ENCODE data around the gene TMPRSS4. TPM values are rescaled to one million over a fixed set of nuclear protein-coding genes. Genes with fewer than 3 reads are reported as not detected.

The TMPRSS4 gene
- total RNA-seq (2014; rRNA removed; shearing (Covaris generic)): not detected in 2 replicates

DNA sequence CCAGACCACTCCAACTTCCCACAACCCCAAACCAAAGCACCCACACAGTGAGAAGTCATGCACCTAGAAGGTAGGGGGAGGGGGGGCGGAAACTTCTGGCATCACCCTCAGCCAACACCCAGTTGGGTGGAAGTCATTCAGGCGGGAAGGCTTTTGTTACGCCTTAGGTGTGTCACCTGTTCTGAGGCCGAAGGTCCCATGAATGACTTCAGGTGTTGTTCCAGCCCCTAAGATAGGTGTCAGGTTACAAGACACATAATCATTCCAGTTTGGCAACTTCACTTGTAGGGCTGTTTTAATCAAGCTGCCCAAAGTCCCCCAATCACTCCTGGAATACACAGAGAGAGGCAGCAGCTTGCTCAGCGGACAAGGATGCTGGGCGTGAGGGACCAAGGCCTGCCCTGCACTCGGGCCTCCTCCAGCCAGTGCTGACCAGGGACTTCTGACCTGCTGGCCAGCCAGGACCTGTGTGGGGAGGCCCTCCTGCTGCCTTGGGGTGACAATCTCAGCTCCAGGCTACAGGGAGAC is at the start of gene TMPRSS4:
TSS of gene TMPRSS4 (plus strand) at position 325 of the 528 bp plus-strand sequence. CDS start 225 bp downstream, outside the sequence.
- DNase-seq (ENCODE audit: low spot score): no peak

GRCh38 chr11:118027694-118028093 is 49.2 kb upstream of the TMPRSS4 start:
- DNase-seq (ENCODE audit: low spot score): no peak

- DNase-seq (ENCODE audit: low spot score): no peak
These were observed 48.3 kb upstream of the TMPRSS4 start for GRCh38 chr11:118028626-118029025.

GRCh38 chr11:118033443-118033842 is 43.4 kb upstream of the TMPRSS4 start:
- DNase-seq (ENCODE audit: low spot score): no peak

- no peak for DNase-seq (ENCODE audit: low spot score)
These were observed 34.7 kb upstream of the TMPRSS4 start for GRCh38 chr11:118042141-118042540.

DNA sequence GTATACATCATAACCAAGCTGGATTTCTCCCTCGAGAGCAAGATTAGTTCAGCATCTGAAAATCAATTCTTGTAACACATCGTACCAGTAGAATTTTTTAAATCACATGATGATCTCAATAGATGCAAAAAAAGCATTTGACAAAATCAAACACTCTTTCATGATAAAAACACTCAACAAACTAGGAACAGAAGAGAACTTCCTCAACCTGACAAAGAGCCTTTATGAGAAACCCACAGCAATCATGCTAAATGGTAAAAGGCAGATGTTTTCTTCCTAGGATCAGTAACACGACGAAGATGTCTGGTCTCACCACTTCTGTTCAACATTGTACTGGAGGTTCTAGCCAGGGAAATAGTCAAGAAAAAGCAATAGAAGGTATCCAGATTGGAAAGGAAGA is 34.1 kb upstream of the TMPRSS4 start:
- no peak for DNase-seq (ENCODE audit: low spot score)

DNA sequence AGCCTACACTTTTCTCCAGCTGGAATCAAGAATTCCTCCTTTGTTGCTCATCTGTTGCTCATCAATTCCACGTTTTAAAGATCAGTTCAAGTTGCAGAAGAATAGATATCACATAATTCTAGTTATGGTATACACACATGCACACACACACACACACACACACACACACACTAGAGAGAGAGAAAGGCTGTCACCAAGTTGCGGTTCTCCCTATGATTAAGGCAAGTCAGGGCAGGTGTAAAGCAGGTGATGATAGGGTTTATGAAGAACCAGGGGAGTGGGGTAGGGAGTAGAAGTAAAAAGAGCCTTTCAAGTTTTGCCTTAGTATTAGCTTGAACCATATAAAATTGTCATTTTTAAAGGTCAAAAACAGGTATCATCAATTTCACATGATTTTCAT is 31.7 kb upstream of the TMPRSS4 start:
- DNase-seq (ENCODE audit: low spot score): no peak

GRCh38 chr11:118046051-118046963 is 30.6 kb upstream of the TMPRSS4 start:
- DNase-seq (ENCODE audit: low spot score): no peak

GRCh38 chr11:118046964-118047700 is 29.7 kb upstream of the TMPRSS4 start:
- DNase-seq (ENCODE audit: low spot score): no peak

DNA sequence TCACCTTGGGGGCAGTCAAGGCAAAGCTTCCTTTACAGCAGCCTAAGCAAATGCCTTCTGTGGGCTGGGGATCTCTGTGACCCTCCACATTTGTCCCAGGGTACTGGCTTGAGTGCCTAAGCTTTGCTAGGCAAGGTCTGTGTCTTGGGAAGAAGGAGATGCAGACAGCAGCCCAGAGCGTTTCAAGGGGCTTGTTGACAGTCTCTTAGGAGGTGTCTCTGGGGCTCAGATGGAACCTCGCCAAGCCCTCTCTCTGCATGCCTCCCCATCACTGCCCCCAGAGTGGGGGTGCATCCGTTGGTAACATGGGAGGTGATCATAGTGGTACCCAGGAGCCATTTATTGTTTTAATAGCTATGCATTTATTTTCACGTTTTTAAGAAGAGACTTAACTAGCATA is 29.1 kb upstream of the TMPRSS4 start:
- no peak for DNase-seq (ENCODE audit: low spot score)

GRCh38 chr11:118048472-118049370 is 28.2 kb upstream of the TMPRSS4 start:
- DNase-seq (ENCODE audit: low spot score): no peak

DNA sequence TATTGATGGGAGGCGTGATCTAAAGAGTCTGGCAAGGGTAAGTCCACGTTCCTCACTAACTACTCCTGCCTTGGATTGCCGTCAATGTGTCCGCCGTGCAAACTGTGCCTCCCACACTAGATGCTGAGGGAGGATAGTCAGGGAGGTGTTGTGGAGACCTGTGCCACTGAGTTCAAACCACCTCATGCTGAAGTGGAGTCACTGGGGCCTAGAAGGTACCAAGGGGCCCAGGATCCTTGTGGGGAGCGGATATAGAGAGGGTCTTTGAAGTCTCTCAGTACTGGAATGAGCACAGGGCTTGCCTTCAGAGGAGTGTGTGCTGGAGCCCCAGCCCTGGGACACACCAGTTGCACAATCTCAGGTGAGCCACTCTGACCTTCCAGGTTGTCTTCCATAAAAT is 27.1 kb upstream of the TMPRSS4 start:
- no peak for DNase-seq (ENCODE audit: low spot score)

- no peak for DNase-seq (ENCODE audit: low spot score)
These were observed 26.5 kb upstream of the TMPRSS4 start for GRCh38 chr11:118050208-118050891.

DNA sequence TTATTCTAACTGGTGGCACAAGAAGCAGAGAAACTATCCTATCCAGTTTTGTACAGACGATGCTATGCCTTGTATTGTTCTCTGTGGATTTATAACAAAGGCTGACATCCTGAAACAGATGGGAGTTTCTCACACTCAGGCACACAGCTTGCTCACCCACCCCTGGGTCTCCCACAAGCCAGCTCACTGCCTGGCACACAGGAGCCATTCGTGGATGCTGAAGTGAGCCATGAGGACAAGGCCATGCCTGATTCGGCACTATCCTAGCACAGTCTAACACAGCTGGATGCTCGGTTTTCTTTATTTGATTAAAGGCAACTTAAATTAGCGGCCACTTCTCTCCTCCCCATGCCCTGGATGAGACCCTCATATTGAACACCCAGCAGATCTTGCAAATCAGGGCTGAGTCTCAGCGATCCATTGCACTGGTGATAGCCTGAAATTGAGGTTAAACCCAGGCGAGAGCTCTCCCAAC is 25.7 kb upstream of the TMPRSS4 start:
- no peak for DNase-seq (ENCODE audit: low spot score)

DNA sequence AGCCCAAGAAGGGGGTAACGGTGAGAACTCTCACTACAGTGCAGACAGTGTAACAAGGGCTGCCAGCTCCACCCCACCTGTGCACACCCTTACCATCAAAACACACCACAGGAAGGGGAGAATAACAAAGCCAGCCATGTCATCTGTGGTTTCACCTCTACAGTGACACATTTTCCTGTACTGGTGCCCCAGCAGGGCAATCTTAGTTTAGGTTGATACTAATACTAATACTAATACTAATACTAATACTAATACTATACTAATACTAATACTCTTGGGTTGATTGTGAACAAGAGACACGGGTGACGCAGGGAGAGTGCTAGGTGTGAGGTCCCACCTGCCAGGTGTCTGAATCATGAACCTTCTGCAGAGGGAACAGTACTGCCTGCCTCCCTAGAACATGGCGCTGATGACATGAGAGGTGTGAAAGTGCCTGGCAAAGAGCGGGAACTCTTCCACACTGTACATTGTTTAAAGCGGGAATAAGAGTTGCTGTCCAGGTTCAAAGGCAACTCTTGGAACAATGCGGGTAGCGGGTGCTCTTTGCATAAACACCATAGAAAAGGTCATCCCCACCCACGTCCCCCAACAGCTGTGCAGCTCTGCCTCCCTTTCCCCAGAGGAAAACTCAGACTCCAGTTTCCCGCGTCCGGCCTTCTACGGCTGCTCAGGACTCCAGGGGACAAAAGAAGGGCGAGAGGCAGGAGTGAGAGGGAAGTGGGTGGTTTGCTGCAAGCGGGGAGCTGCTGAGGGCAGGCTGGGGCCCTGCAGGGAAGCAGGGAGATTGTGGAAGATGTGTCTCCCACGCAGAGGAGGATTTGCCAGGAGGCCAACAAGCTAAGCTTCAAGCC is 25.0 kb upstream of the TMPRSS4 start:
- no peak for DNase-seq (ENCODE audit: low spot score)

DNA sequence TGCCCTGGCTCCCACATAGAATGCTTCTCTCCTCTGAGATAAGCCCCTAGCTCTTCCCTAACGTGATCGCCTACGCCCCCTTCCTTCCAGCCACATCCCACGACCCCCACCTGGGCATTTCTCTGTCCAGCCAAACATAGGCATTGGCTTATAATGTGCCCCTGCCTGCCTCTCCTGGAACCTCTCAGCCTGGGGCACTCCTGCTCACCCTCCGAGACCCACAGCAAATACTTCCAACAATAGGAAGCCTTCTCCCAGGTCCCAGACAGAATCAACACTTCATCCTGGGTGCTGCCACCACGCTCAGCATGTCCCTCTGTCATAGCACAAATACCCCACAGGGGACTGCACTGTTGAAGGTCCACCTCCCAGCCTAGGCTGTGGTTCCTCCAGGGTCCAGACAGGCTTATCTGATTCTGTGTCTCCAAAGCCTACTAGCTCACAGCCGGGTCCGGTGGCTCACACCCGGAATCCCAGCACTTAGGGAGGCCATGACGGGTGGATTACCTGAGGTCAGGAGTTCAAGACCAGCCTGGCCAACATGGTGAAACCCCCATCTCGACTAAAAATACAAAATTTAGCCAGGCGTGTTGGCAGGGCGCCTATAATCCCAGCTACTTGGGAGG is 24.2 kb upstream of the TMPRSS4 start:
- no peak for DNase-seq (ENCODE audit: low spot score)

DNA sequence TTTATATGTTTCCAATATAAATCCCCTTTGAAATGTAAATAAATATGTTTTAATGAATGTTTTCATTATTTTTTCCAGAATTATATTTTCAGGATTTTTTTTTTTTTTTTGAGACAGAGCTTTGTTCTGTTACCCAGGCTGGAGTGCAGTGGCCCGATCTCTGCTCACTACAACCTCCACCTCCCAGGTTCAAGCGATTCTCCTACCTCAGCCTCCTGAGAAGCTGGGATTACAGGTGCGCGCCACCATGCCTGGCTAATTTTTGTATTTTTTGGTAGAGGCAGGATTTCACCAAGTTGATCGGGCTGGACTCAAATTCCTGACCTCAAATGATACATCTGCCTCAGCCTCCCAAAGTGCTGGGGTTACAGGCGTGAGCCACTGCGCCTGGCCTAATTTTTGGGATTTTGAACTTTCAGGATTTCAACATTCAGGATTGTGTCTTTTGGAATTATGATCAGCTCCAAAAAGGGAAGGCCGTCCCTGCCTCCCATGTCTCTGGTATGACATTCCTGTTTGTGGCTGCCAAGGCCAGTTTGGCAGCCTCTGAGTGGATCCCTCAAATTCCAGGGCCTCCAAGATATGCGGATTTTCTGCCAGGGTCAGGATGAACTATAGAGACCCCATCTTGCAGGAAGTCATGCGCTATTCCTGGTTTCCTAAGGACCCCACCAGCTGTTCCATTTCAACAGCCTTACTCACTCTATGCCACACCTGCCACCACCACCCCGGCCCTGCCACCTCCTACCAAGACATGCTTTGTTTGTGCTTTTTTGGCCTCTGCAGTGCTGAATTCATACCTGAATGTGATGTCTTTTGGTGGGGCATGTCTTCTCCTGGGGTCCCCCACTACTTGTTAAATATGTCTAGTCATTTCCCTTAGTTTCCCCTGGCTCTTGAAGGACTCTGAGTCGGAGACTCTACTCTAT is 21.9 kb upstream of the TMPRSS4 start:
- no peak for DNase-seq (ENCODE audit: low spot score)

DNA sequence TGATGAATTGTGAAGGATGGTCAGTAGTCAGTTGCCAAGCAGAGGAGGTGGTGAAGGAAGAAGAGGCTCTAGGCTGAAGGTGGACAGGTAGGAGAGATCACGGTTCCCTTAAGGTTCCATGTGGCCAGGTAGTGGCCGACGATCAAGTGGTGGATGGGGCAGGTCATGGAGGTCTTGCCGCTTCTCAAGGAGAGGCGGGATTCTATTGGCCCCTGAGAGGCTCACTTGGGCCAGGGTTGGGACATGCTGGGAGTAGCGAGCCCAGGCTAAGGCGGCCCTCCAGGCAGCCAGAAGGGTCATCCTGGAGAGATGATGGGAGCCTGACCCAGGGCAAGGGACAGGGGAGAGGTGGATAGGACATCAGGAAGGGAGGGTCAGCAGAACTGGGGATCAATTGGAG is 20.9 kb upstream of the TMPRSS4 start:
- no peak for DNase-seq (ENCODE audit: low spot score)
